GM21528 (cell line): ENCODE results near the gene IFT52.
A peak's percentile ranks its signal among the peaks of the same experiment; 100 is the strongest.

ENCODE experiments used
- ATAC-seq: cut with Tn5 transposase; IDR thresholded peaks from one replicate; pipeline ENCODE4 v1.9.1; 2021; ENCODE audit warnings: mild to moderate bottlenecking, moderate library complexity; ENCODE audit not compliant: unreplicated experiment, low FRiP score

IFT52 gene

GRCh38 chr20:43681468-43681942 is 90.8 kb downstream of the IFT52 start:
- peak; percentile 35 for ATAC-seq

DNA sequence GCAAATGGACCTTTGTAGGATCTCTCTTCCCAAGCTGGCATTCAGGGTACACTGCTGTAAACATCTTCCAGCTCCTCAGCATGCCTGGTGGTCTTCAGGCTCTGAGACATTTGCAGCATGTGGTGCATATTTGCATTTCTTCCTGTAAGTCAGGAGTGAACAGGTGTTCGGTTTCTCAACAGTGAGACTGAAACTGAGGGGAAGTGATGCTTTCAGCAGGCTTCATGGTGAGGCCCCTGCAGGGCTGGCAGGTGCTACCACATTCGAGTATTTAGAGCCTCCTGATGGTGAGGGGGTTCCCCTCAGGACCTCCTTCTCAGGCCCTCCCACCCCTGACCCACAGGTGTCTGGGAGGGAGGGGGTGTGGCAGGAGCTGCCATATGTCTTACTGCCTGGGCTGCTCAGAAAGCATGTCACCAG is 91.3 kb downstream of the IFT52 start:
- ATAC-seq = peak; percentile 93

DNA sequence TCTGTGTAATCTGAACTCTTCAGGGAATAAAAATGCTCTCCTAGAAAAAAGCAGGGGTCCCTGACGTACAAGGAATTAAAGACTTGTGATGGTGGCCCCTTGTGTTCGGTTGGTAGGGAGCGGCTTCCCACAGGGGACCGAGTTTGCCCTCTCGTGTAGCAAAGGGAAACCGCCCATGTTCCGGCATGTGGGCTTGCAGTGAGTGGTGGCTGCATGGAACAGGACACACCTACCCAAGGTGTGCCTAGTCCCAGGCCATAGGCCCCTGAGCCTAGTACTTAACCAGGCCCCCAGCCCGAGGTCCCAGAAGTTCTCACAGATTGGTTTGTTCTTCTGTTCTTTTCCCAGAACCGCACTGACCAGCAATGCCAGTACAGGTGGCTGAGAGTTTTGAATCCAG is 91.7 kb downstream of the IFT52 start:
- peak; percentile 41 for ATAC-seq

DNA sequence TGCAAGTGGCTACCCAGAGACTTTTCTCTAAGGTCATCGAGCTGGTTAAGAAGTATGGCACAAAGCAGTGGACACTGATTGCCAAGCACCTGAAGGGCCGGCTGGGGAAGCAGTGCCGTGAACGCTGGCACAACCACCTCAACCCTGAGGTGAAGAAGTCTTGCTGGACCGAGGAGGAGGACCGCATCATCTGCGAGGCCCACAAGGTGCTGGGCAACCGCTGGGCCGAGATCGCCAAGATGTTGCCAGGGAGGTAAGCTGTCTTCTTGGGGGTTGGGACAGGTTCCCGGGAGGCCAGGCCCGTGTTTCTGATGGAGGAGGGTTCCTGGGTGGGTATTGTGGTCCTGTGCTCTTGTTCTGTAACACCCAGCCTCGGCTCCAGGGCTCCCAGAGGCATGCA is 96.1 kb downstream of the IFT52 start:
- ATAC-seq = no peak

- no peak for ATAC-seq
These were observed 98.4 kb downstream of the IFT52 start for GRCh38 chr20:43689165-43689564.

DNA sequence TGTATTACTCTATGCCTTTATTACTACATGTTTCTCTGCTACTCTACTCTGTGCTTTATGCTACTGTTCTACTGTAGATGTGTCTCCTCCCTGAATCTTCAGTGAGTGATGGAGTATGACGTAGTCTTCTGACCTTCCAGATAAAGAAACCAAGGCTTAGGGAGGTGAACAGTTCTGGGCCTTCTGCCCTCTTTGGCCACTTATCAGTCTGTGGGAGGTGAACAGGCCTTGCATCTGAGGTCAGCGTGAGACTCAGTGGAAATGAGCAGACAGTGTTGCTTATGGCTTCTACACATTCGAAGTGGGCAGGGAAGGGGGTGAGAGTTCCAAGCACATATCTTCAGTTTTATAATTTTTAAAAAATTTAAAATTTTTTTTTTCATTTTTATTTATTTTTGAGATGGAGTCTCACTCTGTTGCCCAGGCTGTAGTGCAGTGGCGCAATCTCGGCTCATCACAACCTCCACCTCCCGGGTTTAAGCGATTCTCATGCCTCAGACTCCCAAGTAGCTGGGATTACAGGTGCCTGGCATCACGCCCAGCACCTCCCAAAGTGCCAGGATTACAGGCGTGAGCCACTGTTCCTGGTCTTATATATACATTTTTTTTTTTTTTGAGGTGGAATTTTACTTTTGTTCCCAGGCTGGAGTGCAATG is 100.3 kb downstream of the IFT52 start:
- no peak for ATAC-seq

DNA sequence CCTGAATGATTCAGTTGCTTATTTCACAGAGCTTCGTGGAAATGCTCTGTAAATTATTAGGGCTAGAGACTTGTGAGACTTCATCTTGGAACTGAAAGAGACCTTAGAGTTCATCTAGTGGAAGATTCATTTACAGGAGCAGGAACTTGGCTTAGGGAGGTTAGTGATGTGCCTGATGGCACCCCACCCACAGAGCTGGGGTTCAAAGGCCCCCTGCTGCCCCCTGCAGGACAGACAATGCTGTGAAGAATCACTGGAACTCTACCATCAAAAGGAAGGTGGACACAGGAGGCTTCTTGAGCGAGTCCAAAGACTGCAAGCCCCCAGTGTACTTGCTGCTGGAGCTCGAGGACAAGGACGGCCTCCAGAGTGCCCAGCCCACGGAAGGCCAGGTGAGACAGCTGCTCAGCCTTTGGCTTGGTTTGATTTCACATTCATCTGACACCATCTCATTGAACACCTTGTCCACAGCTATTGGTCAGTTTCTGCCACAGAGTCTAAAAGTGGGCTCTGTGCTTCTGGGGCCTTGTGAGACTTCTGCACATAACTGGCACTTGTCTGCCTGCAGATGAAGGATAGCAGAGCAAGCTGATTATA is 101.3 kb downstream of the IFT52 start:
- no peak for ATAC-seq

DNA sequence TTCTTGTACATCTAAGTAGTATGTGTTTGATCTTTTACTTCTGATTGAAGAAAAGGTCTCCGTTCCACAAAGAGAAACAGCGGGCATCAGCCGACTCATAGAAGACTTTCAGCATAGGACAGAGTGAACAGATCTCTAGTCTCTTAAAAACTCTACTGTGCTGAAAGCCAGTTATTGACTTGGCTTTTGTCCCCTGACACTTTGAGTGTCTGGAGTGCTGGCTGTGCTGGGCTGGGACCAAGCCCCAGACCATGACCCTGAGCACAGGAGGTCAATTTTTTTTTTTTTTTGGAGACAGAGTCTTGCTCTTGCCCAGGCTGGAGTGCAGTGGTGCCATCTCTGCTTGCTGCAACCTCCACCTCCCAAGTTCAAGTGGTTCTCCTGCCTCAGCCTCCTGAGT is 104.0 kb downstream of the IFT52 start:
- ATAC-seq = no peak

DNA sequence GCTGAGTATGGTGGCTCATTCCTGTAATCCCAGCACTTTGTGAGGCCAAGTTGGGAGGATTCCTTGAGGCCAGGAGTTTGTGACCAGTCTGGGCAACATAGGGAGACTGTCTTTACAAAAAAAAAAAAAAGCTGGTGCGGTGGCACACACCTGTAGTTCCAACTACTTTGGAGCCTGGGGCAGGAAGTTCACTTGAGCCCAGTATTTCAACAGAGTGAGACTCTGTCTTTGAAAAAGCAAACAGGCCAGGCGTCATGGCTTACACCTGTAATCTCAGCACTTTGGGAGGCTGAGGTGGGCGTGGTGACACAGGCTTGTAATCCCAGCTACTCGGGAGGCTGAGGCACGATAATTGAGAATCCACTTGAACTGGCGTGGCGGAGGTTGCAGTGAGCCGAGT is 104.8 kb downstream of the IFT52 start:
- ATAC-seq = no peak
